BJ (cell line): ENCODE data around the gene GALNT17. TPM values are rescaled to one million over a fixed set of nuclear protein-coding genes. Genes with fewer than 3 reads are reported as not detected.

Source experiments
- CTCF ChIA-PET: fragments of 350-600 bp; formaldehyde crosslinking; extraction: SDS; loops from one replicate; lab custom pipeline; 2021; ENCODE audit warnings: antibody characterized with exemption, inconsistent platforms; lab: Yijun Ruan, JAX
- POLR2A ChIA-PET: fragments of 300-600 bp; sonication (Branson Sonifier 250); formaldehyde crosslinking; extraction: SDS; loops from one replicate; lab custom pipeline; 2021; ENCODE audit warnings: antibody characterized with exemption; lab: Charles Lee
- DNase-seq: peaks from one replicate; pipeline ENCODE4 v3.0.0-alpha.2; 2011; ENCODE audit warnings: low read depth
- H3K27me3 ChIP-seq: 2 replicates; pipeline ENCODE4 v1.6.0; 2011; ENCODE audit warnings: low read length; ENCODE audit not compliant: control insufficient read depth, insufficient read depth
- H3K36me3 ChIP-seq: 2 replicates; pipeline ENCODE4 v1.5.1; 2011; ENCODE audit warnings: low read length; ENCODE audit not compliant: control insufficient read depth, insufficient read depth
- H3K4me3 ChIP-seq: 2 replicates; pipeline ENCODE4 v1.5.1; 2011; ENCODE audit warnings: low read depth, mild to moderate bottlenecking, control low read depth, low read length
- polyA plus RNA-seq: library from polyadenylated mRNA; depleted of rRNA; stranded (reverse); fragments of >200 nt; gene quantifications from 2 replicates; pipeline ENCODE4 v1.2.3, GENCODE V29; 2011
- TF ChIP-seq, protein P1 (sequence below): IDR thresholded peaks from 2 replicates; pipeline ENCODE4 v1.5.1; 2011; ENCODE audit warnings: low read depth, mild to moderate bottlenecking, control low read depth, inconsistent platforms, low read length, moderate library complexity; ENCODE audit not compliant: insufficient read depth

GALNT17 gene
- polyA plus RNA-seq, 1 experiment: not detected

DNA sequence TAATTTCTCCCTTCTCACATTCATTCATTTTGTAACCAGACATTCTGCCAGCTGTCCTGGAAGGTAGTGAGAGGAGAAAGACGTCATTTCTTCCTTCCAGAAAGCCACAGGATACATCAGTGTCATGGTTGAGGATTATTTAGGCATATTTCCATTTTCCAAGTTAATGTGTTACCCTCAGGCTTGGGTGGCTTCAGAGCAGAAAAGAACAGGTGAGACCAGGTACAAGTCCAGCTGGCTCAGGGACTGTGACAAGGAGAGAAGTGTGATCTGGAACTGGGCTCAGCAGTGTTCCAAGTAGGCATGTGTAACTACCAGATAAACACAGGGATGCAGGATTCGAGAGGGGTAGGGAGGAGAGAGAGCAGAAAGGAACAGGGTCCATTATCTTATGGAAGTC, 386.9 kb downstream of the GALNT17 start:
- CTCF ChIA-PET: no interaction called here
- POLR2A ChIA-PET: no interaction called here
- TF ChIP-seq, protein P1, sequence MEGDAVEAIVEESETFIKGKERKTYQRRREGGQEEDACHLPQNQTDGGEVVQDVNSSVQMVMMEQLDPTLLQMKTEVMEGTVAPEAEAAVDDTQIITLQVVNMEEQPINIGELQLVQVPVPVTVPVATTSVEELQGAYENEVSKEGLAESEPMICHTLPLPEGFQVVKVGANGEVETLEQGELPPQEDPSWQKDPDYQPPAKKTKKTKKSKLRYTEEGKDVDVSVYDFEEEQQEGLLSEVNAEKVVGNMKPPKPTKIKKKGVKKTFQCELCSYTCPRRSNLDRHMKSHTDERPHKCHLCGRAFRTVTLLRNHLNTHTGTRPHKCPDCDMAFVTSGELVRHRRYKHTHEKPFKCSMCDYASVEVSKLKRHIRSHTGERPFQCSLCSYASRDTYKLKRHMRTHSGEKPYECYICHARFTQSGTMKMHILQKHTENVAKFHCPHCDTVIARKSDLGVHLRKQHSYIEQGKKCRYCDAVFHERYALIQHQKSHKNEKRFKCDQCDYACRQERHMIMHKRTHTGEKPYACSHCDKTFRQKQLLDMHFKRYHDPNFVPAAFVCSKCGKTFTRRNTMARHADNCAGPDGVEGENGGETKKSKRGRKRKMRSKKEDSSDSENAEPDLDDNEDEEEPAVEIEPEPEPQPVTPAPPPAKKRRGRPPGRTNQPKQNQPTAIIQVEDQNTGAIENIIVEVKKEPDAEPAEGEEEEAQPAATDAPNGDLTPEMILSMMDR: no peak
- Histone ChIP-seq H3K36me3 (no peaks in the 10 kb centered on the region), H3K27me3 (no peaks in the 10 kb centered on the region), H3K4me3 (no peak overlapping the region)
- no peak for DNase-seq

DNA sequence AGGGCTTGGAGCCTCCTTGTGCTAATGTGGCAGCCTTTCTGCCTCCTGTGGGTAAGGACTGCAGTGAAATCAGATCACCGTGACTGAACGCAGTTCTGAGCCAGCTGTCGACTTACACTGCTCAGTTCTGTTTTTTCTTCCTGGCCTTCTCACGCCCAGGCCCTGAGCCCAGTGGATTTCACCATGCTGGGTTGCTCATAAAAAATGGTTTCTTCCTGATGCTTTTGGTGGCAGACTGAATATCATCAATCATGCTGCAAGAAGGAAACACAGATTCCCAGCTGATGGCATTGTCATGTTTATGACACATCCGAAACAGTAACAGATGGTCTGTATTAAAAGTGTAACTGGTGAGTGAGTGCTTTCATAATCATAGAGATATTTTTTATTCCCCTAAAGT, 389.6 kb downstream of the GALNT17 start:
- CTCF ChIA-PET: no interaction called here

DNA sequence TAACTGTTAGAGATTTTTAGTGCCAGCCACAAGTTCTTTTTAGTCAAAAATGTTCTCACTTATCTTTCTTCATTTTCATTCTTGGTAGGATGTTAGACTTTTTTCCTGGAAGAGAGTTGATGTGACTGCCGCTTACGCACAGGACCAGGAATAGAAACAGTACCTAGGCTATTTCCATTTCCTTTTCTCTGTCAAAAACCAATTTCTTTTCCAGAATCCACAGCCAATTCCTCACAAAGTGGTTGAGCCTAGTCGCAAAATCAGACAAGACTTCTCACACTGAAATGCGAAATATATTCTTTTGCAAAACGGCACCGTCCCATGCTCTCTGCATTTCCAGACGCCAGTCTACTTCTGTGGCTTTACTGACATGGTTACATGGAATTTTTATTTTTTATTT, 394.2 kb downstream of the GALNT17 start:
- Histone ChIP-seq H3K27me3 (no peaks in the 10 kb centered on the region), H3K36me3 (no peaks in the 10 kb centered on the region), H3K4me3 (no peak overlapping the region)
- ChIA-PET CTCF (no interaction called here), POLR2A (no interaction called here)
- no peak for DNase-seq
- TF ChIP-seq, protein P1: no peak

More for the DNA sequence above, 389.6 kb downstream of the GALNT17 start:
- no peaks in the 10 kb centered on the region for H3K36me3 ChIP-seq
- no peak overlapping the region for H3K4me3 ChIP-seq
- TF ChIP-seq, protein P1: no peak
- no peak for DNase-seq
- H3K27me3 ChIP-seq: no peaks in the 10 kb centered on the region
- POLR2A ChIA-PET: no interaction called here

DNA sequence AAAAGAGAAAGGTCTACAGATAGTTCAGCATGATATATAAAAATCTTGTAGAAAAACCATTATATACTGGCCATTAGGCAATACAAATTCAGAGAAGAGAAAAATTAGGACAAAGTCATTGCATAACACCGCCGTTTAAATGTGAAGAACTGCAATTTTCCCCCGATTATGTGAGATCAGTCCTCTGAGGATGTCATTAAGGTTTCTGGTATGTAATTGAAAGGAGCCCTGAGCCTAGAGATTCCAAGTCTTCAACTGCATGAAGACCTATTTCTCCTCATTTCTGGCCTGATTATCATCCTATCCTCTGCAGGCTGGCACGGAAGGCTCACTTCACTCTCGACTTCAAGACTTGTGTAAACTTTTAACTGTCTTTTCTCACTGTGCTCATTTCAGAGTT, 395.3 kb downstream of the GALNT17 start:
- TF ChIP-seq, protein P1: no peak
- no peaks in the 10 kb centered on the region for H3K27me3 ChIP-seq
- ChIA-PET POLR2A (no interaction called here), CTCF (no interaction called here)
- H3K4me3 ChIP-seq: no peak overlapping the region
- no peaks in the 10 kb centered on the region for H3K36me3 ChIP-seq
- DNase-seq: no peak

DNA sequence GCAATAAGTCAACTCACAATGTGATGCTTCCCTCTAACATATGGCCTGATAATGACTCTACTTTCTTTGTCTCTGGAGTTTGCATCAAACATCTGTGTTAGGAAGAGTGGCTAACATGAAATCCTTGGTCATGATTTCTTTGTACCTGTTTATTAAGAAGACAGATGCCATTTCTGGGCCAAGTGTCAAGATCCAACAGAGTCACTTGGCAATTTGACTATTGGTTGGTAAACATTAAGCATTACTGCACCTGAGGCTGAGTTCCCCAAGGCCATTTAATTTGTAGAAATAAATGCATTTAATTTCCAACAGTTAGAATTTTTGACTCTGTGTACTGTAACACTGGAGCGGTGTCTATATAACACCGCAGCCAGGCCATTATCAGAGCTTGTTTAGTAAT, 403.7 kb downstream of the GALNT17 start:
- H3K27me3 ChIP-seq: no peaks in the 10 kb centered on the region
- H3K4me3 ChIP-seq: no peak overlapping the region
- no peaks in the 10 kb centered on the region for H3K36me3 ChIP-seq
- TF ChIP-seq, protein P1: no peak
- ChIA-PET CTCF (no interaction called here), POLR2A (no interaction called here)
- no peak for DNase-seq
